Mesothelial cell of epicardium (in vitro differentiated cells): Measurements from ENCODE around the gene UBP1. TPM values are rescaled to one million over a fixed set of nuclear protein-coding genes. Genes with fewer than 3 reads are reported as not detected.

Source experiments
- DNase-seq, 2 experiments: peaks; one replicate each; pipeline ENCODE4 v3.0.0; 2021; ENCODE audit warnings: low spot score in 2 of 2; ENCODE audit not compliant: unreplicated experiment in 2 of 2
- H3K27ac Mint-ChIP-seq: 2 replicates; pipeline ENCODE4 v1.8.0; 2021; ENCODE audit warnings: mixed read lengths
- H3K27me3 Mint-ChIP-seq: 2 replicates; pipeline ENCODE4 v1.8.0; 2021; ENCODE audit warnings: low read depth, mixed read lengths
- H3K36me3 Mint-ChIP-seq: 2 replicates; pipeline ENCODE4 v1.8.0; 2021; ENCODE audit warnings: mixed read lengths
- H3K4me1 Mint-ChIP-seq: 2 replicates; pipeline ENCODE4 v1.8.0; 2021; ENCODE audit warnings: mixed read lengths
- H3K4me3 Mint-ChIP-seq: 2 replicates; pipeline ENCODE4 v1.8.0; 2021; ENCODE audit warnings: mild to moderate bottlenecking, moderate library complexity, mixed read lengths
- H3K9me3 Mint-ChIP-seq: 2 replicates; pipeline ENCODE4 v1.8.0; 2021; ENCODE audit warnings: mixed read lengths
- CTCF ChIP-seq: fragments of 200-600 bp; sonication (generic); IDR thresholded peaks from one replicate; pipeline ENCODE4 v1.5.0; 2021; ENCODE audit warnings: antibody characterized with exemption; ENCODE audit not compliant: unreplicated experiment
- total RNA-seq: library from RNA; stranded (reverse); gene quantifications from 3 replicates; pipeline ENCODE4 v1.2.1, GENCODE V29; 2021

UBP1 gene
- total RNA-seq, 1 donor from 2014 or later: 81.5 TPM

GRCh38 chr3:33394403-33395054, 45.7 kb downstream of the UBP1 start:
- H3K27me3 Mint-ChIP-seq: no peaks in the 10 kb centered on the region
- no peaks in the 10 kb centered on the region for H3K9me3 Mint-ChIP-seq
- no peaks in the 10 kb centered on the region for H3K4me1 Mint-ChIP-seq
- no peak for DNase-seq
- no peak overlapping the region for H3K27ac Mint-ChIP-seq
- no peak overlapping the region for H3K4me3 Mint-ChIP-seq
- peaks cover 51% of the 10 kb centered on the region for H3K36me3 Mint-ChIP-seq
- no peak for TF ChIP-seq CTCF

- no peak overlapping the region for H3K4me3 Mint-ChIP-seq
- peaks cover 56% of the 10 kb centered on the region for H3K36me3 Mint-ChIP-seq
- no peak for TF ChIP-seq CTCF
- no peak overlapping the region for H3K27ac Mint-ChIP-seq
- H3K9me3 Mint-ChIP-seq: no peaks in the 10 kb centered on the region
- H3K27me3 Mint-ChIP-seq: no peaks in the 10 kb centered on the region
- peaks cover 8% of the 10 kb centered on the region for H3K4me1 Mint-ChIP-seq
- no peak for DNase-seq
Observed at GRCh38 chr3:33392703-33393125, 47.5 kb downstream of the UBP1 start.

GRCh38 chr3:33392144-33392543, 48.1 kb downstream of the UBP1 start:
- no peak overlapping the region for H3K4me3 Mint-ChIP-seq
- H3K9me3 Mint-ChIP-seq: no peaks in the 10 kb centered on the region
- no peaks in the 10 kb centered on the region for H3K27me3 Mint-ChIP-seq
- no peak overlapping the region for H3K27ac Mint-ChIP-seq
- peaks cover 54% of the 10 kb centered on the region for H3K36me3 Mint-ChIP-seq
- no peak for DNase-seq
- H3K4me1 Mint-ChIP-seq: peaks cover 8% of the 10 kb centered on the region
- no peak for TF ChIP-seq CTCF

- H3K27me3 Mint-ChIP-seq: no peaks in the 10 kb centered on the region
- H3K36me3 Mint-ChIP-seq: peaks cover 50% of the 10 kb centered on the region
- no peak for TF ChIP-seq CTCF
- no peak for DNase-seq
- no peak overlapping the region for H3K4me3 Mint-ChIP-seq
- H3K9me3 Mint-ChIP-seq: no peaks in the 10 kb centered on the region
- H3K4me1 Mint-ChIP-seq: peaks cover 8% of the 10 kb centered on the region
- H3K27ac Mint-ChIP-seq: no peak overlapping the region
Observed at GRCh38 chr3:33391255-33391995, 48.8 kb downstream of the UBP1 start.

- peaks cover 42% of the 10 kb centered on the region for H3K36me3 Mint-ChIP-seq
Observed at GRCh38 chr3:33389908-33390307, 50.3 kb downstream of the UBP1 start.

More at GRCh38 chr3:33389908-33390307, 50.3 kb downstream of the UBP1 start:
- Mint-ChIP-seq H3K4me3 (no peak overlapping the region), H3K27ac (peak overlapping the region; percentile 8), H3K9me3 (no peaks in the 10 kb centered on the region), H3K4me1 (peaks cover 10% of the 10 kb centered on the region), H3K27me3 (no peaks in the 10 kb centered on the region)
- TF ChIP-seq CTCF: no peak
- DNase-seq: no peak
